GM13977 (cell line): ENCODE measurements around the gene CCR6.
"Not testable (repeated sequence)": the region's sequence is repeated elsewhere in the genome, so short reads cannot be mapped to it uniquely, and the experiment has no call there.

Experiments
- DNase-seq: peaks from one replicate; pipeline ENCODE4 v3.0.0; 2012; ENCODE audit warnings: low spot score
- CTCF ChIP-seq: IDR thresholded peaks from 2 replicates; pipeline ENCODE4 v1.5.1; 2012; ENCODE audit warnings: mild to moderate bottlenecking, control low read depth; ENCODE audit not compliant: insufficient read depth; ENCODE audit errors: extremely low read depth, missing control alignments
- in situ Hi-C: fragments of 300-500 bp; cut with MboI; formaldehyde crosslinking; loops from one replicate; pipeline ENCODE4 v1.12.0; 2022; ENCODE audit warnings: low sequenced_read_pairs, low pct_unique_long_range_greater_than_20kb, mixed read lengths, inconsistent platforms; ENCODE audit not compliant: unreplicated experiment

The CCR6 gene

GRCh38 chr6:167163476-167164011 lies 40.6 kb downstream of the CCR6 start:
- no peak for DNase-seq
- no peak for TF ChIP-seq CTCF
- in situ Hi-C loops, result no loop called here

- in situ Hi-C loops, result no loop called here
- DNase-seq, result no peak
- TF ChIP-seq CTCF, result no peak
Observed at GRCh38 chr6:167164261-167164660, 41.4 kb downstream of the CCR6 start.

- no peak for TF ChIP-seq CTCF
- in situ Hi-C loops, result no loop called here
- no peak for DNase-seq
Observed at GRCh38 chr6:167165858-167166471, 43.1 kb downstream of the CCR6 start.

GRCh38 chr6:167167699-167168098 lies 44.8 kb downstream of the CCR6 start:
- DNase-seq, in situ Hi-C loops: not testable (repeated sequence)

GRCh38 chr6:167168296-167168695 lies 45.4 kb downstream of the CCR6 start:
- in situ Hi-C loops, result not testable (repeated sequence)

GRCh38 chr6:167169867-167170266 lies 47.0 kb downstream of the CCR6 start:
- in situ Hi-C loops, DNase-seq: not testable (repeated sequence)

More at GRCh38 chr6:167168296-167168695, 45.4 kb downstream of the CCR6 start:
- not testable (repeated sequence) for DNase-seq

GRCh38 chr6:167171300-167171699 lies 48.4 kb downstream of the CCR6 start:
- in situ Hi-C loops, DNase-seq: not testable (repeated sequence)

GRCh38 chr6:167172011-167172410 lies 49.1 kb downstream of the CCR6 start:
- in situ Hi-C loops, result not testable (repeated sequence)

GRCh38 chr6:167177271-167177670 lies 54.4 kb downstream of the CCR6 start:
- DNase-seq, in situ Hi-C loops: not testable (repeated sequence)

More at GRCh38 chr6:167172011-167172410, 49.1 kb downstream of the CCR6 start:
- not testable (repeated sequence) for DNase-seq

GRCh38 chr6:167178896-167179655 lies 56.2 kb downstream of the CCR6 start:
- in situ Hi-C loops, DNase-seq: not testable (repeated sequence)

GRCh38 chr6:167180086-167180485 lies 57.2 kb downstream of the CCR6 start:
- DNase-seq, in situ Hi-C loops: not testable (repeated sequence)

GRCh38 chr6:167181351-167181750 lies 58.5 kb downstream of the CCR6 start:
- in situ Hi-C loops, DNase-seq: not testable (repeated sequence)

GRCh38 chr6:167182913-167183314 lies 60.0 kb downstream of the CCR6 start:
- not testable (repeated sequence) for DNase-seq

GRCh38 chr6:167185101-167185500 lies 62.2 kb downstream of the CCR6 start:
- in situ Hi-C loops, DNase-seq: not testable (repeated sequence)

More at GRCh38 chr6:167182913-167183314, 60.0 kb downstream of the CCR6 start:
- in situ Hi-C loops, result not testable (repeated sequence)
